ENCODE data around the gene NEMP2.

DNA sequence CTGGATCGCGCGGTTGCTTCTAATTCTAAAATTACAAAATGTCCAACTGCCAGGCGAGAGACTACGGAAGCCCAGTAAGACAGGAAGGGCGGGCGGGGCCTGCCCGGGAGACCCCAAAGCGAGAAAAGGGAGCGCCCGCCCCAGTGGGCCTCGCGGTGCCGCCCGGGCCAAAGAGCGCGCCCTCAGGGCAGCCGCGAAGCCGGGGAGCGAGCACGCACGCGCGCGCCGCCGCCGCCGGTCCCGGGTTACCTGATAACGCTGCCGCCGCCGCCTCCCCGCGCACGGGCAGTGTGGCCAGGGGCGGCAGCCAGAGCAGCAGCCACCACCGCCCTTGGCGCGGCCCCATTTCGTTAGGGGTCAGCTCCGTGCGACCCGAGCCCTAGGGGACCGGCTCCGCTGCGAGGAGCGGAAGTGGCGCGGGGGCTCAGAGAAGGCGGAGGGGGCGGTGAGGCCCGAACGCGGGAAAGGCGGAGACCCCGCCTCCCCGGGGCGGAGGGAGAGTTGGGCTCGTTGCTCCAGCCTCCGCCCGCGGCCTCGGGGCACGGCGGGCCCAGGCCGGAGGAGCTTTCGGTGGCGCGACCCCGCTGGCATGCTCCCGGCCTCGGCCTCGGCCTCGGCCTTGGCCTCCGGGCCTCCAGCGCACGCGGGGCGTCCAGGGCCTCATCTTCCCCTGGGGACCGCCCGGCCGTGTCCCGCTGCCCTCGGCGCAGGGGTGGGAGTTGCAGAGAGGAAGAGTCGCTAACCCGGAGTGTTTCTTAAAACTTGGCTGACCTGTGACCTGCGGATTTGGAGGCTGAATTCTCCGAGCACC, at the start of gene NEMP2:
- TF ChIP-seq, protein P1, sequence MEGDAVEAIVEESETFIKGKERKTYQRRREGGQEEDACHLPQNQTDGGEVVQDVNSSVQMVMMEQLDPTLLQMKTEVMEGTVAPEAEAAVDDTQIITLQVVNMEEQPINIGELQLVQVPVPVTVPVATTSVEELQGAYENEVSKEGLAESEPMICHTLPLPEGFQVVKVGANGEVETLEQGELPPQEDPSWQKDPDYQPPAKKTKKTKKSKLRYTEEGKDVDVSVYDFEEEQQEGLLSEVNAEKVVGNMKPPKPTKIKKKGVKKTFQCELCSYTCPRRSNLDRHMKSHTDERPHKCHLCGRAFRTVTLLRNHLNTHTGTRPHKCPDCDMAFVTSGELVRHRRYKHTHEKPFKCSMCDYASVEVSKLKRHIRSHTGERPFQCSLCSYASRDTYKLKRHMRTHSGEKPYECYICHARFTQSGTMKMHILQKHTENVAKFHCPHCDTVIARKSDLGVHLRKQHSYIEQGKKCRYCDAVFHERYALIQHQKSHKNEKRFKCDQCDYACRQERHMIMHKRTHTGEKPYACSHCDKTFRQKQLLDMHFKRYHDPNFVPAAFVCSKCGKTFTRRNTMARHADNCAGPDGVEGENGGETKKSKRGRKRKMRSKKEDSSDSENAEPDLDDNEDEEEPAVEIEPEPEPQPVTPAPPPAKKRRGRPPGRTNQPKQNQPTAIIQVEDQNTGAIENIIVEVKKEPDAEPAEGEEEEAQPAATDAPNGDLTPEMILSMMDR (IDR thresholded peaks at IDR 0.05) = no peak
- TF ChIP-seq EZH2 (IDR thresholded peaks at IDR 0.05) = no peak
- TF ChIP-seq EZH2phosphoT487 (IDR thresholded peaks at IDR 0.05) = no peak
